ENCODE results near the gene SAMD14.

GRCh38 chr17:50075446-50076032 lies 54.4 kb downstream of the SAMD14 start:
- TF ChIP-seq CTCF (conservative IDR thresholded peaks at IDR 0.05 in 1 of 2, IDR thresholded peaks at IDR 0.05 in 1 of 2; ENCODE audit: extremely low read depth in 1 of 2, insufficient read depth in 1 of 2, low read depth in 1 of 2, low read length in 2 of 2): no peak
- no peak for TF ChIP-seq EZH2 (IDR thresholded peaks at IDR 0.05; ENCODE audit: borderline replicate concordance, low read length)

Measured in mammary epithelial cell (primary cell).